H9 (cell line): Measurements from ENCODE around the gene SBF1. TPM values are rescaled to one million over a fixed set of nuclear protein-coding genes. Genes with fewer than 3 reads are reported as not detected.
"Not testable (repeated sequence)": the region's sequence is repeated elsewhere in the genome, so short reads cannot be mapped to it uniquely, and the experiment has no call there.

Experiments
- DNase-seq: peaks from one replicate; pipeline ENCODE4 v3.0.0-alpha.2; 2017
- H2AFZ ChIP-seq: one replicate; pipeline ENCODE4 v1.6.1; 2013; ENCODE audit warnings: mild to moderate bottlenecking, low read length, control low read depth, moderate library complexity
- H2AK5ac ChIP-seq: 2 replicates; pipeline ENCODE4 v1.6.1; 2013; ENCODE audit warnings: low read length, control low read depth, mixed read lengths; ENCODE audit not compliant: insufficient read length
- H2BK120ac ChIP-seq: one replicate; pipeline ENCODE4 v1.6.1; 2013; ENCODE audit warnings: low read depth, mild to moderate bottlenecking, low read length, control low read depth, inconsistent platforms; ENCODE audit not compliant: poor library complexity, severe bottlenecking
- H2BK12ac ChIP-seq: 2 replicates; pipeline ENCODE4 v1.6.1; 2013; ENCODE audit warnings: low read length, control low read depth, mixed read lengths, low read depth; ENCODE audit not compliant: insufficient read length
- H2BK15ac ChIP-seq: 2 replicates; pipeline ENCODE4 v1.6.1; 2013; ENCODE audit warnings: low read depth, low read length, control low read depth
- H2BK20ac ChIP-seq: one replicate; pipeline ENCODE4 v1.6.1; 2013; ENCODE audit warnings: low read depth, mild to moderate bottlenecking, low read length, control low read depth, inconsistent platforms; ENCODE audit not compliant: poor library complexity, severe bottlenecking
- H2BK5ac ChIP-seq: 2 replicates; pipeline ENCODE4 v1.6.1; 2013; ENCODE audit warnings: low read length, control low read depth, mixed read lengths; ENCODE audit not compliant: insufficient read length
- H3K14ac ChIP-seq: 2 replicates; pipeline ENCODE4 v1.6.1; 2013; ENCODE audit warnings: low read length, control low read depth; ENCODE audit not compliant: insufficient read depth
- H3K18ac ChIP-seq: 2 replicates; pipeline ENCODE4 v1.6.1; 2013; ENCODE audit warnings: low read depth, mild to moderate bottlenecking, mixed read lengths, low read length, control low read depth; ENCODE audit not compliant: insufficient read length
- H3K23ac ChIP-seq: 2 replicates; pipeline ENCODE4 v1.6.1; 2013; ENCODE audit warnings: low read length, control low read depth, mixed read lengths, low read depth; ENCODE audit not compliant: insufficient read length
- H3K23me2 ChIP-seq: 2 replicates; pipeline ENCODE4 v1.6.1; 2013; ENCODE audit warnings: low read depth, mild to moderate bottlenecking, mixed read lengths, low read length, control low read depth; ENCODE audit not compliant: insufficient read length, poor library complexity, severe bottlenecking
- H3K27ac ChIP-seq: 2 replicates; pipeline ENCODE4 v1.5.1; 2013; ENCODE audit warnings: low read length, control low read depth, mixed read lengths, low read depth; ENCODE audit not compliant: insufficient read length
- H3K27me3 ChIP-seq: 2 replicates; pipeline ENCODE4 v1.6.1; 2013; ENCODE audit warnings: low read length, control low read depth, inconsistent platforms; ENCODE audit not compliant: insufficient read depth
- H3K4ac ChIP-seq: 2 replicates; pipeline ENCODE4 v1.6.1; 2013; ENCODE audit warnings: low read depth, mild to moderate bottlenecking, control low read depth, inconsistent platforms, low read length, moderate library complexity
- H3K4me1 ChIP-seq: 2 replicates; pipeline ENCODE4 v1.6.1; 2013; ENCODE audit warnings: low read length, control low read depth, inconsistent platforms; ENCODE audit not compliant: insufficient read depth
- H3K4me2 ChIP-seq: 2 replicates; pipeline ENCODE4 v1.6.1; 2013; ENCODE audit warnings: low read length, control low read depth, mixed read lengths; ENCODE audit not compliant: insufficient read length, insufficient read depth
- H3K56ac ChIP-seq: 2 replicates; pipeline ENCODE4 v1.6.1; 2013; ENCODE audit warnings: low read depth, mild to moderate bottlenecking, mixed read lengths, low read length, control low read depth; ENCODE audit not compliant: insufficient read length
- H3K79me1 ChIP-seq: 2 replicates; pipeline ENCODE4 v1.6.1; 2013; ENCODE audit warnings: low read depth, mild to moderate bottlenecking, moderate library complexity, low read length, control low read depth, inconsistent platforms; ENCODE audit not compliant: insufficient read depth, poor library complexity, severe bottlenecking
- H3K79me2 ChIP-seq: 2 replicates; pipeline ENCODE4 v1.6.1; 2013; ENCODE audit warnings: low read length, control low read depth, inconsistent platforms; ENCODE audit not compliant: insufficient read depth
- H3K9ac ChIP-seq: 2 replicates; pipeline ENCODE4 v1.6.1; 2013; ENCODE audit warnings: low read length, control low read depth, mixed read lengths; ENCODE audit not compliant: insufficient read length; ENCODE audit errors: extremely low read depth
- H3K9me3 ChIP-seq: one replicate; pipeline ENCODE4 v1.6.1; 2013; ENCODE audit warnings: low read depth, low read length, inconsistent platforms; ENCODE audit not compliant: control insufficient read depth
- H3T11ph ChIP-seq: one replicate; pipeline ENCODE4 v1.6.1; 2013; ENCODE audit warnings: mild to moderate bottlenecking, low read length, control low read depth, inconsistent platforms
- H4K20me1 ChIP-seq: one replicate; pipeline ENCODE4 v1.6.1; 2013; ENCODE audit not compliant: control insufficient read depth, insufficient read length, insufficient read depth
- H4K5ac ChIP-seq: 2 replicates; pipeline ENCODE4 v1.6.1; 2013; ENCODE audit warnings: low read depth, mild to moderate bottlenecking, mixed read lengths, low read length, control low read depth; ENCODE audit not compliant: insufficient read length
- H4K8ac ChIP-seq: replicated peaks from 2 replicates; pipeline ENCODE4 v1.6.1; 2013; ENCODE audit warnings: low read length, control low read depth, mixed read lengths, low read depth; ENCODE audit not compliant: insufficient read length
- H4K91ac ChIP-seq: 2 replicates; pipeline ENCODE4 v1.6.1; 2013; ENCODE audit warnings: low read depth, mild to moderate bottlenecking, moderate library complexity, mixed read lengths, low read length, control low read depth; ENCODE audit not compliant: insufficient read length
- H3K27ac Mint-ChIP-seq, 3 experiments: 2 replicates in 2 of 3; 3 replicates in 1 of 3; pipeline ENCODE4 v1.8.0; 2020 to 2021; ENCODE audit warnings: mixed read lengths in 3 of 3, mild to moderate bottlenecking in 1 of 3, moderate library complexity in 1 of 3
- H3K27me3 Mint-ChIP-seq: 2 replicates; pipeline ENCODE4 v1.8.0; 2021; ENCODE audit warnings: low read depth, mild to moderate bottlenecking, moderate library complexity, mixed read lengths
- H3K36me3 Mint-ChIP-seq, 3 experiments: 2 replicates in 2 of 3; 3 replicates in 1 of 3; pipeline ENCODE4 v1.8.0; 2020 to 2021; ENCODE audit warnings: low read depth in 3 of 3, mixed read lengths in 3 of 3; ENCODE audit not compliant: insufficient read depth in 1 of 3
- H3K4me1 Mint-ChIP-seq, 2 experiments: 2 replicates each; pipeline ENCODE4 v1.8.0; 2020; ENCODE audit warnings: mixed read lengths in 2 of 2
- H3K4me3 Mint-ChIP-seq, 2 experiments: 2 replicates in 1 of 2; 3 replicates in 1 of 2; pipeline ENCODE4 v1.8.0; 2020 to 2021; ENCODE audit warnings: mild to moderate bottlenecking in 2 of 2, mixed read lengths in 2 of 2, moderate library complexity in 1 of 2
- H3K9me3 Mint-ChIP-seq, 2 experiments: 2 replicates in 1 of 2; 3 replicates in 1 of 2; pipeline ENCODE4 v1.8.0; 2020; ENCODE audit warnings: mild to moderate bottlenecking in 2 of 2, mixed read lengths in 2 of 2, moderate library complexity in 1 of 2
- CTCF ChIP-seq: fragments of 200-600 bp; sonication (generic); conservative IDR thresholded peaks from 3 replicates; pipeline ENCODE4 v1.8.0; 2021; ENCODE audit warnings: antibody characterized with exemption, mild to moderate bottlenecking
- WGBS: extraction: QIAGEN DNeasy Blood & Tissue Kit; methylation state at CpG from one replicate; pipeline ENCODE4 v1.1.7; 2013; ENCODE audit warnings: missing lambda C conversion rate, low lambda C conversion rate, mixed read lengths; ENCODE audit not compliant: insufficient read length; ENCODE audit errors: extremely low coverage; 5-methylcytosine and 5-hydroxymethylcytosine counted together
- total RNA-seq: library from RNA; stranded (reverse); gene quantifications from 2 replicates; pipeline ENCODE4 v1.2.1, GENCODE V29; 2021

SBF1 gene
- total RNA-seq, 1 experiment from 2014 or later: 69.8 TPM

GRCh38 chr22:50414476-50415248, 60.2 kb downstream of the SBF1 start:
- no peaks in the 10 kb centered on the region for H3K23me2 ChIP-seq
- H3K56ac ChIP-seq: no peak overlapping the region
- no peak overlapping the region for H2BK12ac ChIP-seq
- H3K4ac ChIP-seq: no peak overlapping the region
- no peak overlapping the region for H3K9ac ChIP-seq
- H3K4me1 Mint-ChIP-seq: no peaks in the 10 kb centered on the region
- H3K23ac ChIP-seq: no peak overlapping the region
- no peak overlapping the region for H2AK5ac ChIP-seq
- no peak overlapping the region for H2BK20ac ChIP-seq
- H2BK5ac ChIP-seq: no peak overlapping the region
- no peak overlapping the region for H4K8ac ChIP-seq
- no peaks in the 10 kb centered on the region for H3K9me3 Mint-ChIP-seq
- no peak overlapping the region for H3T11ph ChIP-seq
- H3K27ac Mint-ChIP-seq: no peak overlapping the region
- H3K79me2 ChIP-seq: no peaks in the 10 kb centered on the region
- TF ChIP-seq CTCF: no peak
- H2BK120ac ChIP-seq: no peak overlapping the region
- H4K5ac ChIP-seq: no peak overlapping the region
- no peak overlapping the region for H3K27ac ChIP-seq
- H4K91ac ChIP-seq: no peak overlapping the region
- H4K20me1 ChIP-seq: no peaks in the 10 kb centered on the region
- H3K4me3 Mint-ChIP-seq: no peak overlapping the region
- no peak overlapping the region for H2BK15ac ChIP-seq
- H3K14ac ChIP-seq: no peak overlapping the region
- no peak overlapping the region for H3K4me2 ChIP-seq
- no CpG with 5 or more reads among the region's 31 CpGs for WGBS
- no peaks in the 10 kb centered on the region for H3K27me3 Mint-ChIP-seq
- H3K79me1 ChIP-seq: no peaks in the 10 kb centered on the region
- H3K27me3 ChIP-seq: no peaks in the 10 kb centered on the region
- no peak overlapping the region for H3K18ac ChIP-seq
- no peak for DNase-seq
- no peaks in the 10 kb centered on the region for H3K4me1 ChIP-seq
- H3K36me3 Mint-ChIP-seq: peaks cover 13 to 60% (median 50%) of the 10 kb centered on the region in 3 experiments; a peak in 6 of 7 replicates
- H3K9me3 ChIP-seq: no peaks in the 10 kb centered on the region
- H2AFZ ChIP-seq: no peak overlapping the region

GRCh38 chr22:50408954-50409353, 65.9 kb downstream of the SBF1 start:
- H3K9me3 Mint-ChIP-seq, H3K14ac ChIP-seq, H3K23ac ChIP-seq, H3T11ph ChIP-seq, H3K4ac ChIP-seq, H2AK5ac ChIP-seq, H2BK20ac ChIP-seq, DNase-seq, H3K79me1 ChIP-seq, H3K18ac ChIP-seq, H3K9me3 ChIP-seq, H2BK15ac ChIP-seq, H3K4me1 Mint-ChIP-seq, H3K27me3 Mint-ChIP-seq, H3K4me1 ChIP-seq, H4K20me1 ChIP-seq, H4K91ac ChIP-seq, H4K5ac ChIP-seq, H3K27ac ChIP-seq, H3K27me3 ChIP-seq, H2AFZ ChIP-seq, H3K56ac ChIP-seq, H3K4me3 Mint-ChIP-seq, H3K9ac ChIP-seq, H4K8ac ChIP-seq, H3K4me2 ChIP-seq, H3K79me2 ChIP-seq, H2BK12ac ChIP-seq, H2BK5ac ChIP-seq, H2BK120ac ChIP-seq, H3K23me2 ChIP-seq: not testable (repeated sequence)
- no CpG with 5 or more reads among the region's 9 CpGs for WGBS
- 0 out of 7 replicates have a peak overlapping the region, but pooled peaks of 1 of the 3 experiments have one; percentile 18 for H3K27ac Mint-ChIP-seq
- peaks cover 19 to 54% (median 43%) of the 10 kb centered on the region in 3 experiments; a peak in 6 of 7 replicates for H3K36me3 Mint-ChIP-seq
